Measurements from ENCODE around the gene AMZ1.

Gene AMZ1

DNA sequence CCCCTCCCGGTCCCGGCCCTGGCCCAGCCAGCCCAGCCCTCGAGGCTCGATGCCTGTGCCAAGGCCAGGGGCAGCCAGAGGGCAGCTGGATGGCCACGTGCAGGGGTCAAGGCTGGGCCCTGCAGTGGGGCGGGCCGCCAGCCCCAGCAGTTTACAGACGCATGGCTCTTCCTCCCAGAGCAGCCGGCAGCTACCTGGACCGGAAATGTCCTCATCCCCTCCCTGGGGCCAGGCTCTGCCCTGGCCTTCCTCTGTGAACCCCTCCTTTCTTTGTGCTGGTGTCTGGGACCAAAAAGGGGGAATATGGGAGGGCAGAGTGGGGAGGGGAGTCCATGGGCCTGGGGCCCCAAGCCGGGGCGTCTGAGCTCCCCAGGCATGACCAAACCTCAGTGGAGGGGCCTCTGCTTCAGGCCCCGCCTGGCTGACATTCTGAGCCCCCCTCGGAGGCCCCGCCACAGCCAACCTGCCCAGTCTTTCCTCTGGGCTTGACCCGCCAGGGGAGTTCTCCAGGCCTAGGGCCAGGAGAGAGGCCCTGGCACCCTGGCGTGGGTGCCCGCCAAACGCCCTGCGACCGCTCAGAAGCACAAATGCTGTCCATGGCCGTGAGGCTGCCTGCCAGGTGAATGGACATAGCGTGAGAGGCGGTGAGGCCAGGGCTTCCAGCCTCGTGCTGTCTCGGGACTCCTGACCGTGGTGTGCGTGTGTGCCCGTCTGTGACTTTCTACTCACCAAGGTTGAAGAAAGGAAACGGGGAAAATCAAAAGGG, 24.7 kb upstream of the AMZ1 start:
- no peak for DNase-seq (ENCODE audit: low spot score)
- in situ Hi-C loops (cut with MboI; ENCODE audit: low pct_unique_long_range_greater_than_20kb, low sequenced_read_pairs, unreplicated experiment), result no loop called here
- TF ChIP-seq, protein P1, sequence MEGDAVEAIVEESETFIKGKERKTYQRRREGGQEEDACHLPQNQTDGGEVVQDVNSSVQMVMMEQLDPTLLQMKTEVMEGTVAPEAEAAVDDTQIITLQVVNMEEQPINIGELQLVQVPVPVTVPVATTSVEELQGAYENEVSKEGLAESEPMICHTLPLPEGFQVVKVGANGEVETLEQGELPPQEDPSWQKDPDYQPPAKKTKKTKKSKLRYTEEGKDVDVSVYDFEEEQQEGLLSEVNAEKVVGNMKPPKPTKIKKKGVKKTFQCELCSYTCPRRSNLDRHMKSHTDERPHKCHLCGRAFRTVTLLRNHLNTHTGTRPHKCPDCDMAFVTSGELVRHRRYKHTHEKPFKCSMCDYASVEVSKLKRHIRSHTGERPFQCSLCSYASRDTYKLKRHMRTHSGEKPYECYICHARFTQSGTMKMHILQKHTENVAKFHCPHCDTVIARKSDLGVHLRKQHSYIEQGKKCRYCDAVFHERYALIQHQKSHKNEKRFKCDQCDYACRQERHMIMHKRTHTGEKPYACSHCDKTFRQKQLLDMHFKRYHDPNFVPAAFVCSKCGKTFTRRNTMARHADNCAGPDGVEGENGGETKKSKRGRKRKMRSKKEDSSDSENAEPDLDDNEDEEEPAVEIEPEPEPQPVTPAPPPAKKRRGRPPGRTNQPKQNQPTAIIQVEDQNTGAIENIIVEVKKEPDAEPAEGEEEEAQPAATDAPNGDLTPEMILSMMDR (IDR thresholded peaks at IDR 0.05; ENCODE audit: extremely low read depth, insufficient read depth, missing control alignments), result no peak

DNA sequence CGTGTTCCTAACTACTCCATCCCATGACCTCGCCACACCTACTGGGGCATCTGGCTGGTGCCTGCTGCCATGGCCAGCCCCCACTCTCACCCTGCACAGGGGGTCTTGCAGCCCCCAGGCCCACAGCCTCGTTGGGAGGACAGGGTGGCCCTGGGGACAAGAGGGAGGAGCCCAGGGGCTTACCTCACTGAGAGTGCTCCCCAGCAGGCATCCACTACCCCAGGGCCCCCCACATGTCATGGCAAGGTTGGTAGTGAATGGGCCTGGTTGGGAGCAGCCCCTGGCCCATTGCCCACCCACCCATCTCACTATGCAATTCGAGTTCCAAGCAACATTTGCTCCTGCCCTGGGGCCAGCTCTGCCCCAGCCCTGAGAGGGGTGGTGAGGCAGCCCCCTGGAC, 24.0 kb upstream of the AMZ1 start:
- DNase-seq (ENCODE audit: low spot score), result no peak
- in situ Hi-C loops (cut with MboI; ENCODE audit: low pct_unique_long_range_greater_than_20kb, low sequenced_read_pairs, unreplicated experiment), result no loop called here
- TF ChIP-seq, protein P1 (IDR thresholded peaks at IDR 0.05; ENCODE audit: extremely low read depth, insufficient read depth, missing control alignments), result no peak

DNA sequence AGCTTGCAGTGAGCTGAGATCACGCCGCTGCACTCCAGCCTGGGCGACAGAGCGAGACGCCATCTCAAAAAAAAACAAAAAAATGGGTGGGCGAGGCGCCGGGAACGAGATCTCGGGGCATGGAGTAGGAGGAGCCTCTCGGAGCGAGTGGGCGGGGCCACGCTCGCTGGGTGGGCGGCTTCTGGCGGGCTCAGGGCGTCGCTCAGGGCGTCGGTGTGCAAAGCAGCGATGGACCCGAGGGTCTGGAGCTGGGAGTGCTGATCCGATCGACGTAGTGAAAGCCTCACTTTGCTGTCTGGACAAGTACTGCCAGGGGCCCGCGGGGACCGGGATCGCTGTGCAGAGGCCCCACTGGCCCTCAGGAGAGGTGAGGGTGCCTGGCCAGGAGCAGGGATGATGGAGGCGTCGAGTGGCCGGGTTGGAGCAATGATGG, 22.6 kb upstream of the AMZ1 start:
- in situ Hi-C loops (cut with MboI; ENCODE audit: low pct_unique_long_range_greater_than_20kb, low sequenced_read_pairs, unreplicated experiment), result no loop called here
- TF ChIP-seq, protein P1 (IDR thresholded peaks at IDR 0.05; ENCODE audit: extremely low read depth, insufficient read depth, missing control alignments), result no peak
- no peak for DNase-seq (ENCODE audit: low spot score)

DNA sequence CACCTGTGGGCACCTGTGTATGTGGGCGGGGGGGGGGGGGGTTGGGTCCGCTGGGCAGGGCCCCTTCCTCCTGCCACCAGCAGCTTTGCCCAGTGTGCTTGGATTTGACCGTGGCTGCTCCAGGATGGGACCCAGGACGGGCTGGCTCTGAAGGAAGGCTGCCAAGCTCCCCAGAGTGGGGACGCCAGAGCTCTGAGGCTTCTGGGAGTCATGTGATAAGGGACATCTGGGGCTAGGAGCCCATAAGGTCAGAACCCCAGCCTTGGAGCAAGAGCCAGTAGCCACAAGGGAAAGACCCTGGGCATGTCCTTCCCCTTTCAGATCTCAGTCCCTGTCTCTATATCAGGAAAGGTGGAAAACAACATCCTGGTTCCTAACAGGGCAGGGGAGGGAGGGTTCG, 21.8 kb upstream of the AMZ1 start:
- TF ChIP-seq, protein P1 (IDR thresholded peaks at IDR 0.05; ENCODE audit: extremely low read depth, insufficient read depth, missing control alignments), result no peak
- in situ Hi-C loops (cut with MboI; ENCODE audit: low pct_unique_long_range_greater_than_20kb, low sequenced_read_pairs, unreplicated experiment), result no loop called here
- DNase-seq (ENCODE audit: low spot score), result no peak

DNA sequence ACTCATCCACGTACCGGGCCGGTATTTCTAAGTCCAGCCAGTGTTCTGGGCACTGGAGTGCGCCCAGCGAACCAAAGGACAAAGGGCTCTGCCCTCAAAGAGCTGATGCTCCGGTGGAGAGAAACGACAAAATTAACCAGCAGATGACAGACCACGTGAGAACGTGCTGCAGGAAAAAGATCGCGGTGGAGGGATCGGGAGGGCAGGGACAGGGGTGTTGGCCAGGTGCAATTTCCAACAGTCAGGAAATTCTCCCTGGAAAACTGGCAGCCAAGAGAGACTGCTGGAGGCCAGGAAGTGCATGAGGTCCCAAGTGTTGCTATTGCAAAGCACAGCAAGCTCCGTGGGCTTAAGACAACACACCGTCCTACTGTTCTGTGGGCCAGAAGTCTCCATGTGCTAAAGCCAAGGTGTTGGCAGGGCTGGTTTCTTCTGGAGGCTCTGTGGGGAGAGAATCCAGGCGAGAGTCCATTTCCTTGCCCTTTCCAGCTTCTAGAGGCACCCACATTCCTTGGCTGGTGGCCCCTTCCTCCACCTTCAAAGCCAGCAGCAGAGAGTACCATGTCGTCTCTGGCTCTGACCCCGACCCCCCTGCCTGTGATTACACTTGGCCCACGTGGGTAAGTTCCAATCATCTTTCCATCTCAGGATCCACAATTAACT, 21.3 kb upstream of the AMZ1 start:
- no peak for DNase-seq (ENCODE audit: low spot score)
- in situ Hi-C loops (cut with MboI; ENCODE audit: low pct_unique_long_range_greater_than_20kb, low sequenced_read_pairs, unreplicated experiment), result no loop called here
- TF ChIP-seq, protein P1 (IDR thresholded peaks at IDR 0.05; ENCODE audit: extremely low read depth, insufficient read depth, missing control alignments), result no peak

DNA sequence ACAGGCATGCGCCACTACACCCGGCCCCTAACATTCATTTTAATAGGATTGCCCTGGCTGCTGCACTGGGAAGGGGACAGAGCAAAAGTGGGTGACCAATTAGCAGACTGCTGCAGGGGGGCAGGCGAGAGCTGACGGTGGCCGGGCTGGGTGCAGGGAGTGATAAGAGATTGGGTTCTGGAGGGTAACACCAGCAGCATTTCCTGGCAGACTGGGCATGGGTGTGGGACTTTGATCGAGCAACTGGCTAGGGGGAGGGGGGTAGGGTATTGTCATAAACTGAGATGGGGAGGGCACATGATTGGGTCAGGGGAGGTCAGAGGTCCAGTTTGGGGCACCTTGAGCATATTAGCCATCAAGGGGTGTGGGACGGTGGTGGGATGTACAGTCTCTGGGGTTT, 20.2 kb upstream of the AMZ1 start:
- in situ Hi-C loops (cut with MboI; ENCODE audit: low pct_unique_long_range_greater_than_20kb, low sequenced_read_pairs, unreplicated experiment), result no loop called here
- TF ChIP-seq, protein P1 (IDR thresholded peaks at IDR 0.05; ENCODE audit: extremely low read depth, insufficient read depth, missing control alignments), result no peak
- DNase-seq (ENCODE audit: low spot score), result no peak
